PC-9 (cell line): ENCODE measurements around the gene TMEM52B. TPM values are rescaled to one million over a fixed set of nuclear protein-coding genes. Genes with fewer than 3 reads are reported as not detected.

Experiments used
- BruUV-seq: library from RNA; stranded (reverse); fragments of 400-500 nt; replicated peaks from 2 replicates; lab custom pipeline; 2021; lab: Mats Ljungman, UMichigan
- CTCF ChIA-PET: fragments of 300-600 bp; sonication (Branson Sonifier 250); formaldehyde crosslinking; loops from one replicate; lab custom pipeline; 2022; ENCODE audit warnings: antibody characterized with exemption; lab: Charles Lee
- POLR2A ChIA-PET: fragments of 300-600 bp; sonication (Branson Sonifier 250); formaldehyde crosslinking; loops from one replicate; lab custom pipeline; 2022; ENCODE audit warnings: antibody characterized with exemption; ENCODE audit not compliant: unreplicated experiment; lab: Charles Lee
- DNase-seq, 2 experiments: peaks; one replicate each; pipeline versions ENCODE4 v3.0.0 to v3.0.0-alpha.2; 2015 to 2022; ENCODE audit warnings: mixed read lengths in 1 of 2
- H2AFZ ChIP-seq: fragments of 200-600 bp; sonication (generic); 2 replicates; pipeline ENCODE4 v1.8.1; 2017; ENCODE audit warnings: antibody characterized with exemption
- H3F3A ChIP-seq: fragments of 200-600 bp; sonication (generic); 2 replicates; pipeline ENCODE4 v1.8.1; 2017; ENCODE audit warnings: antibody characterized with exemption, mild to moderate bottlenecking, low read depth; ENCODE audit not compliant: insufficient read depth
- H3K27ac ChIP-seq: fragments of 200-600 bp; sonication (generic); 2 replicates; pipeline ENCODE4 v1.6.1; 2016; ENCODE audit warnings: mixed run types
- H3K27me3 ChIP-seq: fragments of 200-600 bp; sonication (generic); 2 replicates; pipeline ENCODE4 v1.6.1; 2016; ENCODE audit warnings: low read depth, mixed run types; ENCODE audit not compliant: insufficient read depth
- H3K36me3 ChIP-seq: fragments of 200-600 bp; sonication (generic); 2 replicates; pipeline ENCODE4 v1.6.1; 2016; ENCODE audit warnings: low read depth, mixed run types
- H3K4me1 ChIP-seq: fragments of 200-600 bp; sonication (generic); replicated peaks from 2 replicates; pipeline ENCODE4 v1.6.1; 2016; ENCODE audit warnings: mixed run types; ENCODE audit not compliant: insufficient read depth
- H3K4me2 ChIP-seq: fragments of 200-600 bp; sonication (generic); 2 replicates; pipeline ENCODE4 v1.6.1; 2017; ENCODE audit warnings: mixed run types
- H3K4me3 ChIP-seq: fragments of 200-600 bp; sonication (generic); 2 replicates; pipeline ENCODE4 v1.6.1; 2016; ENCODE audit warnings: mixed run types
- H3K79me2 ChIP-seq: fragments of 200-600 bp; sonication (generic); 2 replicates; pipeline ENCODE4 v1.6.1; 2017; ENCODE audit warnings: low read depth, mixed run types
- H3K9me2 ChIP-seq: fragments of 200-600 bp; sonication (generic); 2 replicates; pipeline ENCODE4 v1.8.1; 2017; ENCODE audit warnings: mild to moderate bottlenecking; ENCODE audit not compliant: insufficient read depth
- H3K9me3 ChIP-seq: fragments of 200-600 bp; sonication (generic); 2 replicates; pipeline ENCODE4 v1.8.1; 2016; ENCODE audit warnings: low read depth; ENCODE audit not compliant: insufficient read depth
- H4K20me1 ChIP-seq: fragments of 200-600 bp; sonication (generic); 2 replicates; pipeline ENCODE4 v1.8.1; 2017; ENCODE audit not compliant: insufficient read depth
- CTCF ChIP-seq: fragments of 200-600 bp; sonication (generic); conservative IDR thresholded peaks from 2 replicates; pipeline ENCODE4 v1.6.1; 2017; ENCODE audit warnings: mixed run types, antibody characterized with exemption, mild to moderate bottlenecking, moderate library complexity
- EZH2 ChIP-seq: fragments of 200-600 bp; sonication (generic); IDR thresholded peaks from 2 replicates; pipeline ENCODE4 v1.8.0; 2017; ENCODE audit warnings: antibody characterized with exemption, low read depth
- intact Hi-C: fragments of 100-400 bp; cut with micrococcal nuclease; formaldehyde crosslinking; loops from one replicate; pipeline ENCODE4 v1.10.0; 2022; ENCODE audit not compliant: unreplicated experiment
- total RNA-seq: library from RNA; stranded (reverse); gene quantifications from 2 replicates; pipeline ENCODE4 v1.2.3, GENCODE V29; 2021

The TMEM52B gene
- total RNA-seq, 1 experiment from 2014 or later = 2.6 TPM

- no peaks in the 10 kb centered on the region for H3K9me2 ChIP-seq
- no peak overlapping the region for H3K4me2 ChIP-seq
- no peaks in the 10 kb centered on the region for H3K4me1 ChIP-seq
- H3K27me3 ChIP-seq = no peaks in the 10 kb centered on the region
- H3K27ac ChIP-seq = no peak overlapping the region
- POLR2A ChIA-PET = interaction anchor here (0.6 kb wide), 1 partner anchor 10 kb away, joined by 3 read pairs; no protein-coding TSS in a partner anchor
- H2AFZ ChIP-seq = no peak overlapping the region
- TF ChIP-seq EZH2 (no peak), CTCF (no peak)
- H3F3A ChIP-seq = no peaks in the 10 kb centered on the region
- no peak for DNase-seq
- intact Hi-C loops = loop anchor here (2.0 kb wide), 1 partner anchor 264 kb away; no protein-coding TSS in a partner anchor
- no TSS peak for BruUV-seq
- no peaks in the 10 kb centered on the region for H4K20me1 ChIP-seq
- CTCF ChIA-PET = interaction anchor here (0.9 to 2.1 kb wide), 2 partner anchors 326 to 406 kb away, joined by 3 to 5 read pairs; no protein-coding TSS in a partner anchor
- no peaks in the 10 kb centered on the region for H3K36me3 ChIP-seq
- no peaks in the 10 kb centered on the region for H3K79me2 ChIP-seq
- H3K4me3 ChIP-seq = no peak overlapping the region
- H3K9me3 ChIP-seq = no peaks in the 10 kb centered on the region
These were observed 57.9 kb downstream of the TMEM52B start for GRCh38 chr12:10236720-10237119.

GRCh38 chr12:10238526-10238925 lies 59.7 kb downstream of the TMEM52B start:
- no peak for TF ChIP-seq EZH2
- no peak for TF ChIP-seq CTCF
- H3F3A ChIP-seq = no peaks in the 10 kb centered on the region
- no peaks in the 10 kb centered on the region for H4K20me1 ChIP-seq
- H3K4me1 ChIP-seq = no peaks in the 10 kb centered on the region
- no peak overlapping the region for H3K27ac ChIP-seq
- no peaks in the 10 kb centered on the region for H3K36me3 ChIP-seq
- H3K9me2 ChIP-seq = no peaks in the 10 kb centered on the region
- POLR2A ChIA-PET = no interaction called here
- H3K4me2 ChIP-seq = no peak overlapping the region
- H3K4me3 ChIP-seq = no peak overlapping the region
- no peaks in the 10 kb centered on the region for H3K79me2 ChIP-seq
- no peak for DNase-seq
- no TSS peak for BruUV-seq
- no peaks in the 10 kb centered on the region for H3K27me3 ChIP-seq
- intact Hi-C loops = no loop called here
- no peak overlapping the region for H2AFZ ChIP-seq
- no peaks in the 10 kb centered on the region for H3K9me3 ChIP-seq
- CTCF ChIA-PET = no interaction called here

GRCh38 chr12:10241290-10241689 lies 62.5 kb downstream of the TMEM52B start:
- ChIA-PET POLR2A (interaction anchor here (0.5 kb wide), 1 partner anchor 45 kb away, joined by 14 read pairs; no protein-coding TSS in a partner anchor), CTCF (no interaction called here)
- H3K9me2 ChIP-seq = no peaks in the 10 kb centered on the region
- intact Hi-C loops = no loop called here
- BruUV-seq = no TSS peak
- H3K36me3 ChIP-seq = no peaks in the 10 kb centered on the region
- TF ChIP-seq CTCF = no peak
- no peak for TF ChIP-seq EZH2
- H3F3A ChIP-seq = no peaks in the 10 kb centered on the region
- no peaks in the 10 kb centered on the region for H3K4me1 ChIP-seq
- H3K9me3 ChIP-seq = no peaks in the 10 kb centered on the region
- H3K79me2 ChIP-seq = no peaks in the 10 kb centered on the region
- no peaks in the 10 kb centered on the region for H3K27me3 ChIP-seq
- no peak overlapping the region for H2AFZ ChIP-seq
- H4K20me1 ChIP-seq = no peaks in the 10 kb centered on the region
- no peak for DNase-seq
- H3K27ac ChIP-seq = no peak overlapping the region
- no peak overlapping the region for H3K4me2 ChIP-seq
- H3K4me3 ChIP-seq = no peak overlapping the region

Other genes starting within 250 kb of the TMEM52B start
- not detected in 2 replicates for gene CLEC2A, start 246.7 kb upstream of the TMEM52B start, total RNA-seq
- 0.55 and 1.0 TPM in 2 replicates for gene CLEC12A, start 207.6 kb upstream of the TMEM52B start, total RNA-seq
- not detected in 2 replicates for gene CLEC1B, start 179.9 kb upstream of the TMEM52B start, total RNA-seq
- not detected in 2 replicates for gene CLEC12B, start 168.4 kb upstream of the TMEM52B start, total RNA-seq
- not detected in 2 replicates for gene CLEC9A, start 148.3 kb upstream of the TMEM52B start, total RNA-seq
- 0.23 TPM in 1 of 2 replicates, not detected in the other for gene CLEC1A, start 80.0 kb upstream of the TMEM52B start, total RNA-seq
- 5.1 and 6.1 TPM in 2 replicates for gene CLEC7A, start 48.8 kb upstream of the TMEM52B start, total RNA-seq
- 20.2 and 22.4 TPM in 2 replicates for gene OLR1, start 6.9 kb upstream of the TMEM52B start, total RNA-seq
- gene GABARAPL1, start 33.8 kb downstream of the TMEM52B start, total RNA-seq = 85.6 and 143 TPM in 2 replicates
- 0.68 and 1.2 TPM in 2 replicates for gene KLRD1, start 128.8 kb downstream of the TMEM52B start, total RNA-seq
- gene KLRK1, start 211.0 kb downstream of the TMEM52B start, total RNA-seq = not detected in 2 replicates
- not detected in 2 replicates for gene KLRC4, start 230.7 kb downstream of the TMEM52B start, total RNA-seq
- gene KLRC3, start 241.6 kb downstream of the TMEM52B start, total RNA-seq = not detected in 2 replicates